LoVo (cell line): ENCODE results near the gene CYP2A6.
"Not testable (repeated sequence)": the region's sequence is repeated elsewhere in the genome, so short reads cannot be mapped to it uniquely, and the experiment has no call there.

Experiments
- DNase-seq: peaks from one replicate; pipeline ENCODE4 v3.0.0-alpha.2; 2016; ENCODE audit warnings: low spot score

CYP2A6 gene

DNA sequence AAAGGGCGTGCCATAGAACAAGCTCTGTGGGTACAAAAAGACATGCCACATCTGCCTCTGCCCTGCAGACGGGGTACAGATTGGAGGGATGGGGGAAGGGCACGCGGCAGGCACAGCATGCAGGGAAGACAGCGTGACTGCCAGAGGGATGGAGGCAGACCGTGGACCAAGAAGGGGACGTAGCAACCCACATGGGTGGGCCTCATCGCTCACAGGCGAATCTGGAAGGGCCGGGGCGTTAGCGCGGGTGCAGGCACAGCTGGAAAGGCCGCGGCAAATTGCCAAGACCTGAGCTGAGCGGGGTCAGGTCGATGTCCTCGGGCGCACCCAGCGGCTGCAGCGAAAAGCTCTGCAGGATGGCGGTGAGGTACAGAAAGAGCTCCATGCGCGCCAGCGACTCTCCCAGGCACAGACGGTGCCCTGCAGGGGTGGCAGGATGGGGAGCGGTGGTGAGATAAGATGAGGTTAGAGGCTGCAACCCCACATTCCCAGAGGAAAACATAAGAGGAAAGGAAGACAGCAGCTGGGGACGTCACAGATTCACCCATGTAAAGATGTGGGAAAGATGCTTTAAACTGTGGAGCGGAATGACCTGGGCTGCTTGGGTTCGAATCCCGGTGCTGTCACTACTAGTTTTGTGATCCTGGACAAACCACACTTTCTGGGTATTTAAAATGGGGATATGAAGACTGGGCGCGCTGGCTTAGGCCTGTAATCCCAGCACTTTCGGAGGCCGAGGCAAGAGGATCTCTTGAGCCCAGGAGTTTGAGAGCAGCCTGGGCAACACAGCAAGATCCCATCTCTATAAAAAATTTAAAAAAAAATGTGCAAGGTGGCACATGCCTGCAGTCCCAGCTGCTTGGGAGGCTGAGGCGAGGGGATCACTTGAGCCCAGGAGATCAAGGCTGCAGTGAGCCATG is 31.5 kb downstream of the CYP2A6 start:
- not testable (repeated sequence) for DNase-seq

DNA sequence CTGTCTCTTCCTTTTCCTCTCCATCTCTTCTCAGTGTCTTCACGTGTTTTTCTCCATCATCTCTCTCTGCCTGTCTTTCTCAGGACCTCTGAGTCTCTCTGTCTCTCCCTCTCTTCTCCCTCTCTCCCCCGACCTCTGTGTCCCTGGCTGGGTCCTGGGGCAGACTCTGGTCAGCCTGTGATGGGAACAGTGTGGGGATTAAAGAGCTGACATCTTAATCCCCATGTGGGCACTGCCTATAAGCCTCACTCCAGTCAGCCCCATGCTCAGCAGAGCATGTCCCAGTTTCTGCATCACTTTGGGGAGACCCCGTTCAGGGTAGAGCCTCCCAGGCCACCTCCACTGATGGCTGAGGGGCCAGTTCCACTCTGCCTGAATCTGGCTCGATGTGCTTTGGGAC is 35.0 kb downstream of the CYP2A6 start:
- DNase-seq: no peak

DNA sequence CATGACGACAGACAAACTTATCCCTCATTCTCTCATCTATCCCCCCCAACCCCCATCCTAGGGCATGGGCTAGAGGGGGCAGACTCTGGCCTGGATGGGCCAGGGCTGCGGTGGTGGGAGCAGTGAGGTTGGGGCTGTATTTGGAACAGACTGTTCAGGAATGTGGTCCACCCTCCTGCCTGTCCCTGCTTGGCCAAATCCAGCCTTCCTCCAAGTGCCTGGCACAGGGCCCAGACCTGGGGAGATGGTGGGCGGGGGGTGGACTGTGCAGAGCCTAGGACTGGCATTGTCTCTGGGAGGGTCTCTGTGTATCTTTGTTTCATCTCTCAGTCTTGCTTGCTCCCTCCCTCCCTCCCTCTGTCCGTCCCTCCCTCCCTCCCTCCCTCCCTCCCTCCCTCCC is 37.1 kb downstream of the CYP2A6 start:
- DNase-seq: no peak

DNA sequence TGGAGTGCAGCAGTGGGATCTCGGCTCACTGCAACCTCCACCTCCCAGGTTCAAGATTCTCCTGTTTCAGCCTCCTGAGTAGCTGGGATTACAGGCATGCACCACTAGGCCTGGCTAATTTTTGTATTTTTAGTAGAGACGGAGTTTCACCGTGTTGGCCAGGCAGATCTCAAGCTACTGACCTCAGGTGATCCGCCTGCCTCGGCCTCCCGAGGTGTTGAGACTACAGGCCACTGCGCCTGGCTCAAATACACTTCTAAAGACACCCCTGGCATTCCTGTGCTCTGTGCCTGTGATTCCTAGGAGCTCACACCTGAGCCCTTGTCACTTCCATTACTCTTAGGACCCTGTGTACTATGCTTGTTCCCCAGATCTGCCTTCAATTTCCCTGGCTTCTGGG is 37.7 kb downstream of the CYP2A6 start:
- DNase-seq: not testable (repeated sequence)

DNA sequence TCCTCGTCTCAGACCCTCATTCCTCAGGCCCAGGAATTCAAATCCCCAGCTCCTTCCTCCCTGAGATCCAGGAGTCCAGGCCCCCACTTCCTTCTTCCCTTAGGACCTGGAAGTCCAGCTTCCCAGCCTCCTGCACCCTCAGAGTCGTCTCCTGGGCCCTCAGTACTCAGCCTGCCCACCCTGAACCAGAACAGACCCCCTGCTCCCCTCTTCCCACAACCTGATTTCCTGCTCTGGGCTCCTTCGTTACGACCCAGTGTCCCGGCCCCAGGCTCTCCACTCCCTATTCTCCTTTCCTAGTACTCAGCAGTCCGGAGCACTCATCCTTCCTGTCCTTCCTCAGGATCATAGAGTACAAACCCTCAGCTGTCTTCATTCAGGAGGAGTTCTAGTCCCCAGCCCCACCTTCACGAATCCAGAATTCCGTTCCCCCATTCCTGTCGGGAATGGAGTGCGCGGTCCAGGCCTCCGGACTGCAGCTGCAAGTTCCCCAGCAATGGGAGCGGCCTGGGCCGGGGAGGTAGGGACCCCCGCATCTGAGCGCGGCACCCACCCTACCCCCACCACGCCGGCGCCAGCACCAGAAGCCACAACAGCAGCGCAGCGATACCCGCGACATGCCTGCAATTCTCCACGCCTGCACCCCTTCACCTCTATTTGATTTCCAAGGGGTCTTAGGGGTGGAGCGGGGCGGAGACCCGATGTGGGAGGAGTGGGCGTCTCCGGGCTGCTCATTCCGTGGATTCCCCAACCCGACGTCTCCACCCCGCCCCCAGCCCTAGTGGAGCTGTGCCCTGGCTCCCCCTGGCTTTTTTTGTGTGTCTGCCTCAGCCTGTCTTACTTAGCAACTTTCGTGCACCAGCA is 38.5 kb downstream of the CYP2A6 start:
- no peak for DNase-seq

DNA sequence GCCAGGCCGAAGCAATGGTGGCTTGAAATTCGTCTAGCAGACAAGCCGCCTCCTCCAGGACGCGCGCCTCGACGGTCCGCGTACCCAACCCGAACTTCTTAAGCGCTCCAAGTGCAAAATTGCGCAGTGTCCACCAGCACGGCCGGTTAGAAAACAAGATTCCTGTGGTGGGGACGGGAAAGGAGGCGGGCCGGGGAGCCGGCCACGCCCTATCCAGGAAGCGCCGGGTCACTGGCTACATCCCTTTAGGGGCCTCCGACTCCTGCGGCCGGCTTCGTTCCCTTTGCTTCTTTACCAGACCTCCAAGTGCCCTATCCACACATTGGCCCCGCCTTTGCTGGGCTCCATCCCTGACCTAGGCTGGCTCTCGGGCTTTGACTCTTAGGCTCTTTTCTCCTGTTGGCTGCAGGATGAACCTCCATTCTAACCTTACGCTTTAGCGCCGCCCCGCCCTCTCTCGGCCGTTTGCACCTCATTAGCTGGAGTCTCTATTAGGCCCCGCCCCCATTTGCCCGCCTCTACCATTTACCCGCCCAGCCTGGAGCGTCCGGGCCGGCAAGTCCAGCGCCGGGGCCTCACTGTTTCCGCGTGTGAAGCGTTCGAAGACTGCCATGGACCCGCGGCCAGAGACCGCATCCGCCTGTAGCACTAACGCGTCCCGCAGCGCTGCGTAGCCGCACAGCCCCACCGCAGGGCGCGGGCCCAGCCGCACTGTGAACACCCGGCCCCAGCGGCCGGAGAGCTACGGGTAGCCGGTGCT is 39.4 kb downstream of the CYP2A6 start:
- DNase-seq: peak; percentile 66

DNA sequence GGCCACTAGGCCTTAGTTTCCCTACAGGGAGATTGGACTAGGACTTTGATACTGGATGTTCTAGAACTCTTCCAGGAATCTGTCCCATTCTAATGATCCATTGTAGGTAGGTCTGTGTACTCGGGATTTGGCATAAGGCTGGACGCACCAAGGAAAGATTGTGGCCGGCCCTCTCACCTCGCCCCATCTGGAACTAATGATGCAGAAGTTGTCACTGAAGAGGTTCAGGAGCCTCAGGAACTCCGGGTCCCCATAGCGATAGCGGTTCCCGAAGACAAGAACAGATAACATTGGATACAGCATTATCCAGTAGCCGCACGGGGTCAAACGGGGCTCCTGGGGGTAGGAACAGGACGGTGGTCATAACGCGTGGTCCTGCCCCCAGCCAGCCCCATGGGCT is 40.1 kb downstream of the CYP2A6 start:
- DNase-seq: no peak

DNA sequence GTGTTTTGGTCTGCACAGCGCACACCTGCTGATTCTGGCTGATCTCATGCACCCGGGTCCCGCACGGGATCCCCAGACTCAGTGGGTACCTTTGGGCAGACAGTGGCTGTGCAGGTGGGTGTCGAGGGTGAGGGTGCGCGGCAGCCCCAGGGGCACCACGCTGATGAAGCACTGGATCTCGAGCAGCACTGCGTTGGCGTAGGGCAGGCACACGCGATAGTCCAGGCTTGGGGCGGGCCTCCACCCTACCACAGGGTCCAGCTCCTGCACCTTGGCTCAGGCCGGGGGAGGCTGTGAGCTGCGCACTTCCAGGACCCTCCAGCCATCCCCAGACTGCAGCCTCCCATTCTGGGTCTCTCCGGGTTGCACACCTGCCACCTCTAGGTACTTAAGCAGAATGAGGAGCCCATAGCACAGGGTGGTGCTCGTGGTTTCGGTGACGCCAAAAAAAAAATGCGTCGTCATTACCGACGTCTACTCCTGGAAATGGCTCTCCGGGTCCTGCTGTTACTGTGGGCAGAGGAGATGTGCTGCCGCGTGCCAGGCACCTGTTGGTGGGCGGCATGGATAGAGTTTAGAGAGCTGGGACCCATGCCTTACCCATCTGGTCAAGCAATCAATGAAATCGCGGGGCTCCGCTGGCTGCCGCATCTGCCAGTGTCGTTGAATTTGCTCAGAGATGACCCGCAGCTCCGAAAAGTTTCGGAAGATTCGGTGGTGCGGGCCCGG is 40.7 kb downstream of the CYP2A6 start:
- no peak for DNase-seq

DNA sequence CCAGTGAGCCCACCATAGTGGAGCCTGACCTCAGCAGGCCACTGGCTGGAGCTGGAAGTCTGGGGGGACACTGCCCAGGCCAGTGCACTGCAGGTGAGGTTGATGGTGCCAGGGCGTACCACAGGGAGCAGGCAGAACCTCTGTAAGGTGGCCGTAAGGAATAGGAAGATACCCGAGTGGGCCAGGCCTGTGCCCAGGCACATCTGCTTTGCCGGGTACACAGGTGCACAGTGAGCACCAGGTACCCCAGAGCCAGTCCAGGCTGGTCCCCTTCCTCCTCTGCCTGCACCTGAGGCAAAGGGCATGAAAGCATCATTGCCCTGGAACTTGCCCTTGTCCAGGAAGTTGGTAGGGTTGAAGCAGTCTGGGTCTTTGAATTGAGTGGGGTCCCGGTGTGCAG is 41.8 kb downstream of the CYP2A6 start:
- DNase-seq: no peak

DNA sequence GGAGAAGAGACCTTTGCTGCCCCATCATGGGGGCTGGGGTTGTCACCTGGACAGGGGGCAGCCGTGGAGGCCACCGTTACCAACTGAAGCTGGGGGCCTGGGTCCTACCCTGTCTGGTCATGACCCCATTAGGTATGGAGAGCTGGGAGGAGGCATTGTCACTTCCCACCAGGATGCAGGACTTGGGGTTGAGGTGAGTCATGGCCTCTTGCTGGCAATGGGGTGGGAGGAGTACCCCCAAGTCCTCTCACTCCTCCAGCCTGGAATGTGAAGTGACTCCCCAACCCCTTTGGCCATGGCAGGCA is 42.3 kb downstream of the CYP2A6 start:
- no peak for DNase-seq

DNA sequence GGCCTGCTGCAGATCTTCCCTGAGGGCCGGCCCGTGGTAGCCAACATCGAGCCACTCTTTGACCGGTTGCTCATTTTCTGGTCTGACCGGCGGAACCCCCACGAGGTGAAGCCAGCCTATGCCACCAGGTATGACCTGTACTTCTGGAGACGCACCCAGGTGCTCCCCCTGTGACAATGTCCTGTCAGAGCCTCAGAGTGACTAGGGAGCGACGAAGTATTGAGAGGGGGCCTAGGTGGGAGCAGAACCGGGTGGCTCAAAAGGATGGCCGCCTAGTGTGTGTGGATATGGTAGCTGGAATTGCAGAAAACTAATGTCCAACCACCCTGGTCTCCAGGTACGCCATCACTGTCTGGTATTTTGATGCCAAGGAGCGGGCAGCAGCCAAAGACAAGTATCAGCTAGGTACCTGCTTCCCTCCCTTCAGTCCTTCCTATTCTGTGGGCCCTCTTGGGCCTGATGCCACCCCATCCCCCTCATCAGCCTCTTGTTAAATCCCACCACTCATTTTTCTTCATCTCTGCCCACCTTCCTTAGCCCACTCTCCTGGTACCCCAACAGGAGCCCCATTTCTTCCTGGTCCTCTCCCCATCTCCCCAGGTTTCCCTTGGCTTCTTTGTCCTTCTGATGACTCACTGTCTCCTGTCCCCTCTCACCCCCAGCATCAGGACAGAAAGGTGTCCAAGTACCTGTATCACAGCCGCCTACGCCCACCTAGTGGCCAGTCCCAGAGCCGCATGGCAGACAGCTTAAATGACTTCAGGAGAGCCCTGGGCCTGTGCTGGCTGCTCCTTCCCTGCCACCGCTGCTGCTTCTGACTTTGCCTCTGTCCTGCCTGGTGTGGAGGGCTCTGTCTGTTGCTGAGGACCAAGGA is 42.9 kb downstream of the CYP2A6 start:
- peak; percentile 22 for DNase-seq

DNA sequence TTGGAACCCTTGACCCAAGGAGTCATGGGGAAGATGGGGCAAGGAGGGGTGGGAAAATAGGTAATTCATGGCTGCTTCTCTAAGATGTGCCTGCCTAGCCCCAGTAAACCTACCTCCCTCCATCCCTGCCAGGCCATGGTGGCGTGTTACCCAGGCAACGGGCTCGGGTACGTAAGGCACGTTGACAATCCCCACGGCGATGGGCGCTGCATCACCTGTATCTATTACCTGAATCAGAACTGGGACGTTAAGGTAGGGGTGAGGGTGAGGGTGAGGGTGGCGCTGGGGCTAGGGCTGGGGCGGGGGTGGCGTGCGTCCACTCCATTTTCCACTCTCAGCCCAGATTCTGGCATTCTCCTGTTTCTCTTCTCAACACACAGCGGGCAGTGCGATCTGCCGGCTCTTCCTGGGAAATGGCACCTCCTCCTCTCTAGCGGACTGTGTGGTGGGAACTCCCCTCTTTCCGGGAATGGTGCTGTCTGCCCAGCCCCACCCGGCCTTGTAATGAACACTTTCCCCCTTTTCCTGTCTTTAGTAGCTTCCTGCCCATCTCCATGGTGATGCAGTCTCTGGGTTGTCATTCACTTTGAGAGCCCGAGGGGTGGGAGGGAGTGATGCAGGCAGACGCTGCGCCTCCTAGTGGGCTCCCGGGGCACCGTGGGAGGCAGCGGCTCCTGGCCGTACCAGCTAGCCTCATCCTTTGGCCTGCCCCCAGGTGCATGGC is 43.7 kb downstream of the CYP2A6 start:
- DNase-seq: no peak

DNA sequence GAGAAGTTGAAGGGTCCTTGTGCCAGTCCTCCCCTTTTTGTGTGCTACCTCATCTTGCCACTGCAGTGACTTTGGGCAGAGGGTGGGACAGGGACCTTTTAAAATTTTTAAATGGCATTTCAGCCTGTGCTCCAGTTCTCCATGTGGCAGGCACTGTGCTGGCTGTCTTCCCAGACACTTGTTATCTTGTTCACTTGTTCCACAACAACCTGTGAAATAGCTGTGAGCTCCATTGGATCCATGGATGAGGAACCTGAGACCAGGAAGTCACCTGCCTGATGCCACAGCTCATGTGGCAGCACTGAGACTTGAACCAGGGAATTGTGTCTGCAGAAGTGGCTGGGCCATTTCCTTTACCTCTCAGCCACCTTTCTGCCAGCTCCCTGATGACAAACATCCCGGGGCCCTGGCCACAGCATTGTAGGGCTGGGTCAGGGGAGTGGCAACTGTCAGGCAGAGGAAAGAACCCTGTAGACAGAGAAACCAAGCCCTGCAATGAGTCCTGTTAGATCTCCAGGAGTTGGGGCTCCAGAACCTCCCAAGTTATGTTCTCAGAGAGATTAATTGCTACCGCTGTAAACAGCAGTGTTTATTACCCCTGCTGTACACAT is 44.9 kb downstream of the CYP2A6 start:
- DNase-seq: no peak

DNA sequence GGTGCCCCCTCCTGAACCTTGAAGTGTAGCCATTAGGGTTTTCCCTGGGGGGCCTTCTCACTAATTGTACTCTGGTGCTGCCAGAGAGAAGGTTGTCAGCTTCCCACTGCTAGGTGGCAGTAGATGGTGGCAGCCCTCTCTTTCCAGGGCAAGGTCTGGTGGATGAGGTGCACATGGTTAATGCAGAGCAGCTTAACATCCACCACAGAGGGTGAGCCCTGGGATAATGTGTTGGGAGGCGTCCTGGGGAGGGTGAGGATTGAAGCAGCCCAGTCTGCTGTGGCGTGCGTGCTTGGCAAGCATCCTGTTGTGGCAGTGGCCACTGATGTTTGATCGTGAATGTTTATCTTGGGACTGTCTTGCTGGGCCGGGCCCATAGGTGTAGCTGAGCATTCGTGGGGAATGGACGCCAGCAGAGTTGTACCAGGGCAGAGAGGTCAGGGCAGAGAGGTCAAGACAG is 45.4 kb downstream of the CYP2A6 start:
- DNase-seq: no peak

DNA sequence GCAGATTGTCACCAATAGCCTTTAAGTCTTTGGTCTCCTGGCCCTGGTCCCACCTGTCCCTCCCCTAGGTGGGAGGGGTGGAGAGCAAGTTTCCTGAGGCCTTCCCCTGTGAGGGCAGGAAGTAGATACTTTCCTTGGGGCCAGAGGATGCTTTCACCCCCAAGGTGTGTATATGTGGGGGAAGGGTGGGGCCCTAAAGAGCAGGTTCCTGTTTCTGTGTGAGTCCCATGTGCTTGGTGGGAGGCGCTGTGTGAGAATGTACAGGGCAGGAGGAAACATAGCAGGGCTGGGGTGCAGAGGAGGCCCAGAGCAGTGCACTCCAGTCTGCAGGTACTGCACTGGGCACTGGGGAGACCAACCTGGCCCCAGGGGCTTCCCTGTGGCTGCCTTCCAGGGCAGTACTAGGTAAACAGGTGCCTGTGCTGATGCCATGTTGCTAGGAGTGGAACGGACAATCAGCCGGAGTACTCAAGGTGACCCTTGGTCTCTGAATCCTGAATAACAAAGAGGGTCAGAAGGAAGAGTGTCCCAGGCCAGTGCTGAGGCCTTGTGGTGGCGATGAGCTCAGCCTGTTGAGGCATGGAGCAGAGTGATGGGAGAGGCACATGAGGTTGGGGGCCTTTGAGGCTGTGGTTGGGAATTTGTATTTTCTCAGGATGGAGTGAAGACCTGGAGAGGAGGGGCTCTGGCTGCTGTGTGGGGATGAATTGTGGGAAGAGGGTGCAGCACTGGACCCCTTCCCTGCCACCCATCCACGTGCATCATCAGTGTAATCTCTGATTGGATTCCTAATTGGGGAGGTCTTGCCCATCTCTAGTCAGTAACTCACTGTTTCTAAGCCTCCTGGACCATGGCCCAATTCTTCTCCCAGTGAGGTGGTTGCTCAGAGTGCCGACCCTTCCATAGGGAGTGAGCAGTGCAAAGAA is 46.1 kb downstream of the CYP2A6 start:
- no peak for DNase-seq

DNA sequence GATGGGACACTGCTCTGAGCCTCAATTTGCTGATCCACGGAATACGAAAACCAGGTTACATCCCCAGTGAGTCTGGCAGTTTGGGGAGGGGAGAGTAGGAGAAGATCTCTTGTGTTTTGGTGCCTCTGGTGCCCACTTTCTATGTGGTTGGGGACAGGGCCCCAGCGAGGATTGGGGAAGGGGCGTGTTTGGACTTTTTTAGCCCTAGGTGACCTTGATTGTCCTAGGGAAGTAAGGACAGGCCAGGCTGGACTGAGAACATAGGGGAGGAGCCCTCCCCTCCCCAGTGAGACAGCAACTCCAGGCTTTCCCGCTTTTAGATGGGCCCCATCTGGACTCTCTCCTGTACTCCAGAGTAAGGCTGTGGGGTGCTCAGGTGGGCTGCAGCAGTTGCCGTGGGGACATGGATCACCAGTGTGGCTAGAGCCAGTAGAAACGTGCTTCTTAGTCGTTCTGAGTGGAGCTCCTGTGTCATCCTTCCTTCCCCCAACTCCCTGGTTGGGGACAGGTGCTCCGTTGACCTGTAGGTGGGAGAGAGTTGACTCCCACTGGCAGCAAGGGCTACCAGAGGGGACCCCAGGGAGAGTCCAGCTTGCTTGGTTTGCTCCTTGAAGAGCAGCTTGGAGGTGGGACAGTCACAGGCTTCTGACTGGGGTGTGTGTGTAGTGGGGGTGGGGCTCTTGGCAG is 46.9 kb downstream of the CYP2A6 start:
- DNase-seq: no peak

DNA sequence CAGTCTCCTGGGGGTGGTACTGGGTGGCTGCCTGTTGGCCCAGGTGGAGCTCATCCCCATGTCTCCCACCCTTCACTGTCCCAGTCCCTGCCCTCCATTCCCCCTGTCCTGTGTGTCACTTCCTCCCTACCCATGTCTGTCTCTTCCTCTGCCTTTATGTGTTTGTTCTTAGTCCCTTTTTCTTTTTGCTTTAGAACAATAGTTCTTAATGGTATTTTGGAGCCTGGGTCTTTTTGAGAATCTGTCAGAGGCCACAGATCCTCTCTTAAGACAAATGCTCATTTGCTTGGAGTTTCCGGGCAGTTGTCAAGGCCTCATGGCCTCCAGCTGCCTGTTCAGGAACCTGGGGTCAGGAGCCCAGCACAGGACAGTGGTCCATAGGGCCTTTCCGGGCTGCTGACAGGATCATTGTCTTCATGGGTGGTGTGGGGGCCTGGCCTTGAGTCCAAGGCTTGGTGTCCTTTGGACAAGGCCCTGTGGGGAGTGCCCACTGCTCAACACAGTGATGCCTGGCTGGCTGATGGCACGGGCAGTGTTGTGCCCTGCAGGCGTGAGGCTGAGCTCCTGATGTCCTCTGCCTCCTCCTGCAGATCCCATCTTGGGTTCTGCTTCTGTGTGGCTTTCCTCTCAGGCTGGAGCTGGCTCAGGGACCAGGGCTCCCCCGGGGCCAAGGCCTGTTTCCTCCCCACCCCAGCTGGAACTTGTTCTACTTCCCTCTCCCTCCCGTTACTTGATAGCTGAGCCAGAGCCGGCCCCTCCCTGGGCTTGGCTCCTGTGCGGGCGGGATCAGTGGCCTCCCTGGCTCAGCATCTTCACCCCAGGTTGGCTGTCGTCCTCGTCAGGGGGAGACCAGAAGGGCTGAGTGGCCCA is 47.7 kb downstream of the CYP2A6 start:
- DNase-seq: no peak
